IMR-90 (cell line): ENCODE data around the gene DCN. TPM values are rescaled to one million over a fixed set of nuclear protein-coding genes. Genes with fewer than 3 reads are reported as not detected.

ENCODE experiments used
- ATAC-seq: fragments of 200-7000 bp; cut with Tn5 transposase; 2 replicates; pipeline ENCODE4 v1.9.1; 2020; ENCODE audit warnings: low read depth, mild to moderate bottlenecking, moderate library complexity
- BruUV-seq: library from RNA; stranded (reverse); fragments of 400-500 nt; replicated peaks from 2 replicates; lab custom pipeline; 2021; lab: Mats Ljungman, UMichigan
- CTCF ChIA-PET: fragments of 300-600 bp; formaldehyde crosslinking; extraction: SDS; loops from one replicate; lab custom pipeline; 2021; ENCODE audit warnings: antibody characterized with exemption; lab: Yijun Ruan, JAX
- POLR2A ChIA-PET: fragments of 300-600 bp; sonication (Branson Sonifier 250); formaldehyde crosslinking; loops from one replicate; lab custom pipeline; 2022; ENCODE audit warnings: antibody characterized with exemption; ENCODE audit not compliant: unreplicated experiment; lab: Charles Lee
- DNase-seq: peaks from one replicate; pipeline ENCODE4 v3.0.0; 2013
- H2AFZ ChIP-seq: replicated peaks from 2 replicates; pipeline ENCODE3; 2013; ENCODE audit warnings: low read length, mild to moderate bottlenecking; ENCODE audit not compliant: poor library complexity
- H2AK5ac ChIP-seq: 2 replicates; pipeline ENCODE4 v1.6.1; 2013; ENCODE audit warnings: low read depth, low read length, inconsistent platforms
- H2AK9ac ChIP-seq: replicated peaks from 2 replicates; pipeline ENCODE3; 2013; ENCODE audit warnings: mild to moderate bottlenecking, low read depth, low read length, moderate library complexity; ENCODE audit not compliant: poor library complexity
- H2BK120ac ChIP-seq: 2 replicates; pipeline ENCODE4 v1.6.1; 2013; ENCODE audit warnings: low read depth, low read length, inconsistent platforms
- H2BK15ac ChIP-seq: 3 replicates; pipeline ENCODE4 v1.6.1; 2013; ENCODE audit warnings: low read depth, low read length, inconsistent platforms
- H2BK20ac ChIP-seq: 2 replicates; pipeline ENCODE4 v1.6.1; 2013; ENCODE audit warnings: low read depth, mild to moderate bottlenecking, inconsistent platforms, low read length, moderate library complexity
- H2BK5ac ChIP-seq: 2 replicates; pipeline ENCODE4 v1.6.1; 2013; ENCODE audit warnings: mild to moderate bottlenecking, low read depth, low read length, inconsistent platforms; ENCODE audit not compliant: poor library complexity, severe bottlenecking
- H3K14ac ChIP-seq: replicated peaks from 2 replicates; pipeline ENCODE4 v1.6.1; 2013; ENCODE audit warnings: low read depth, low read length, inconsistent platforms
- H3K18ac ChIP-seq: 2 replicates; pipeline ENCODE4 v1.6.1; 2013; ENCODE audit warnings: low read depth, low read length, control low read depth
- H3K23ac ChIP-seq: 2 replicates; pipeline ENCODE4 v1.6.1; 2013; ENCODE audit warnings: low read depth, low read length, inconsistent platforms
- H3K27ac ChIP-seq: 2 replicates; pipeline ENCODE4 v1.5.1; 2013; ENCODE audit warnings: mild to moderate bottlenecking, control low read depth, low read length; ENCODE audit not compliant: insufficient read depth
- H3K27me3 ChIP-seq: 2 replicates; pipeline ENCODE4 v1.6.1; 2013; ENCODE audit warnings: low read length; ENCODE audit not compliant: control insufficient read depth, insufficient read depth
- H3K36me3 ChIP-seq: 2 replicates; pipeline ENCODE4 v1.6.1; 2013; ENCODE audit warnings: low read length, mixed read lengths; ENCODE audit not compliant: control insufficient read depth, insufficient read depth
- H3K4ac ChIP-seq: 2 replicates; pipeline ENCODE4 v1.6.1; 2013; ENCODE audit warnings: low read depth, low read length, inconsistent platforms
- H3K4me1 ChIP-seq: 2 replicates; pipeline ENCODE4 v1.6.1; 2013; ENCODE audit warnings: low read length, mixed read lengths; ENCODE audit not compliant: control insufficient read depth, insufficient read depth
- H3K4me2 ChIP-seq: 2 replicates; pipeline ENCODE4 v1.6.1; 2013; ENCODE audit warnings: low read depth, mild to moderate bottlenecking, control low read depth, low read length, moderate library complexity
- H3K4me3 ChIP-seq: 2 replicates; pipeline ENCODE4 v1.5.1; 2013; ENCODE audit warnings: low read depth, mild to moderate bottlenecking, control low read depth, low read length, moderate library complexity; ENCODE audit not compliant: insufficient read depth
- H3K56ac ChIP-seq: 2 replicates; pipeline ENCODE4 v1.6.1; 2013; ENCODE audit warnings: low read length, inconsistent platforms; ENCODE audit not compliant: insufficient read depth; ENCODE audit errors: extremely low read depth
- H3K79me1 ChIP-seq, 2 experiments: 2 replicates each; pipeline ENCODE4 v1.6.1; 2013; ENCODE audit warnings: low read length in 2 of 2, inconsistent platforms in 1 of 2, low read depth in 1 of 2
- H3K9ac ChIP-seq: 2 replicates; pipeline ENCODE4 v1.6.1; 2013; ENCODE audit warnings: low read depth, low read length, control low read depth
- H3K9me1 ChIP-seq: 2 replicates; pipeline ENCODE4 v1.6.1; 2013; ENCODE audit warnings: low read length, inconsistent platforms; ENCODE audit not compliant: insufficient read depth
- H3K9me3 ChIP-seq: 2 replicates; pipeline ENCODE4 v1.6.1; 2013; ENCODE audit warnings: low read length; ENCODE audit not compliant: control insufficient read depth, insufficient read depth
- H4K20me1 ChIP-seq: 2 replicates; pipeline ENCODE4 v1.6.1; 2013; ENCODE audit warnings: low read length, inconsistent platforms; ENCODE audit not compliant: insufficient read depth
- H4K5ac ChIP-seq: 2 replicates; pipeline ENCODE4 v1.6.1; 2013; ENCODE audit warnings: mild to moderate bottlenecking, low read depth, low read length, control low read depth
- H4K8ac ChIP-seq, 2 experiments: 2 replicates each; pipeline ENCODE4 v1.6.1; 2013; ENCODE audit warnings: low read depth in 2 of 2, low read length in 2 of 2, control low read depth in 1 of 2, inconsistent platforms in 1 of 2
- H4K91ac ChIP-seq: 2 replicates; pipeline ENCODE4 v1.6.1; 2013; ENCODE audit warnings: low read depth, low read length, inconsistent platforms; ENCODE audit not compliant: insufficient read depth
- BHLHE40 ChIP-seq: fragments of 150-350 bp; IDR thresholded peaks from 2 replicates; pipeline ENCODE4 v1.6.1; 2016; ENCODE audit warnings: mild to moderate bottlenecking, low read depth, low read length
- CEBPB ChIP-seq: IDR thresholded peaks from 2 replicates; pipeline ENCODE4 v1.6.1; 2012; ENCODE audit warnings: low read depth, low read length, improper control_type of control experiment
- CHD1 ChIP-seq: IDR thresholded peaks from 2 replicates; pipeline ENCODE4 v1.6.1; 2012; ENCODE audit warnings: low read depth, low read length, improper control_type of control experiment
- CTCF ChIP-seq: conservative IDR thresholded peaks from 2 replicates; pipeline ENCODE4 v1.5.1; 2012; ENCODE audit warnings: mild to moderate bottlenecking, low read depth, low read length, improper control_type of control experiment
- ELK1 ChIP-seq: fragments of 150-350 bp; IDR thresholded peaks from 2 replicates; pipeline ENCODE4 v1.6.1; 2016; ENCODE audit warnings: low read depth, mild to moderate bottlenecking, low read length, moderate library complexity, borderline replicate concordance
- FOS ChIP-seq: fragments of 150-350 bp; IDR thresholded peaks from 2 replicates; pipeline ENCODE4 v1.6.1; 2016; ENCODE audit warnings: low read depth, low read length
- MAZ ChIP-seq: IDR thresholded peaks from 2 replicates; pipeline ENCODE4 v1.6.1; 2012; ENCODE audit warnings: low read depth, mild to moderate bottlenecking, low read length, improper control_type of control experiment, moderate library complexity, borderline replicate concordance
- NFE2L2 ChIP-seq: fragments of 150-350 bp; IDR thresholded peaks from 2 replicates; pipeline ENCODE4 v1.6.1; 2016; ENCODE audit warnings: low read depth, mild to moderate bottlenecking, low read length
- POLR2A ChIP-seq: IDR thresholded peaks from 2 replicates; pipeline ENCODE4 v1.6.1; 2012; ENCODE audit warnings: mild to moderate bottlenecking, low read depth, low read length
- RAD21 ChIP-seq: IDR thresholded peaks from 2 replicates; pipeline ENCODE4 v1.6.1; 2012; ENCODE audit warnings: low read length, improper control_type of control experiment
- RCOR1 ChIP-seq: IDR thresholded peaks from 2 replicates; pipeline ENCODE4 v1.6.1; 2012; ENCODE audit warnings: mild to moderate bottlenecking, low read length, improper control_type of control experiment; ENCODE audit not compliant: insufficient replicate concordance
- RFX5 ChIP-seq: IDR thresholded peaks from 2 replicates; pipeline ENCODE4 v1.8.0; 2012; ENCODE audit warnings: low read depth, mild to moderate bottlenecking, low read length, moderate library complexity
- SMC3 ChIP-seq: fragments of 150-350 bp; IDR thresholded peaks from 2 replicates; pipeline ENCODE4 v1.6.1; 2016; ENCODE audit warnings: low read depth, mild to moderate bottlenecking, antibody characterized with exemption, low read length, moderate library complexity
- WGBS, 2 experiments: methylation state at CpG; one replicate each; pipeline versions ENCODE4 v1.1.5 to v1.1.7; 2013; ENCODE audit warnings: missing lambda C conversion rate in 2 of 2; ENCODE audit not compliant: insufficient read length in 1 of 2; ENCODE audit errors: extremely low coverage in 2 of 2; 5-methylcytosine and 5-hydroxymethylcytosine counted together
- dilution Hi-C: fragments of 300-500 bp; cut with HindIII; formaldehyde crosslinking; loops from one replicate; pipeline ENCODE4 v1.14.3; 2018; ENCODE audit warnings: low sequenced_read_pairs; ENCODE audit not compliant: unreplicated experiment
- in situ Hi-C: fragments of 300-500 bp; cut with MboI; formaldehyde crosslinking; loops from 3 replicates; pipeline ENCODE4 v1.14.3; 2019; ENCODE audit warnings: low sequenced_read_pairs, inconsistent platforms, mixed read lengths
- intact Hi-C: fragments of 100-400 bp; cut with micrococcal nuclease; formaldehyde crosslinking; loops from 2 replicates; pipeline ENCODE4 v1.10.0; 2022
- polyA plus RNA-seq, 3 experiments: library from polyadenylated mRNA; depleted of rRNA; stranded (reverse); fragments of >200 nt; gene quantifications; 2 replicates each; pipeline ENCODE4 v1.2.3, GENCODE V29; 2012; ENCODE audit warnings: low replicate concordance in 1 of 3
- total RNA-seq: library from RNA; depleted of rRNA; stranded (reverse); fragments of >200 nt; gene quantifications from 2 replicates; pipeline ENCODE4 v1.2.3, GENCODE V29; 2012
- TF ChIP-seq, protein P1 (sequence below): fragments of 150-350 bp; IDR thresholded peaks from 2 replicates; pipeline ENCODE4 v1.6.1; 2017; ENCODE audit warnings: mild to moderate bottlenecking, antibody characterized with exemption, low read length, low read depth

The DCN gene
- total and polyA plus RNA-seq, 2 of the 4 experiments (the other 2 are of a cell fraction): 241 to 965 TPM

GRCh38 chr12:91154131-91154530 lies 28.5 kb downstream of the DCN start:
- Histone ChIP-seq H3K27me3 (no peaks in the 10 kb centered on the region), H2BK5ac (no peak overlapping the region), H2BK20ac (no peak overlapping the region), H4K20me1 (no peaks in the 10 kb centered on the region), H3K9me3 (peaks cover 4% of the 10 kb centered on the region), H3K18ac (no peak overlapping the region), H4K8ac (no peak overlapping the region), H4K5ac (no peak overlapping the region), H3K56ac (no peak overlapping the region), H3K23ac (no peak overlapping the region), H2AK5ac (no peak overlapping the region), H3K79me1 (peaks cover 10 to 15% of the 10 kb centered on the region in 2 experiments), H4K91ac (no peak overlapping the region), H3K4me2 (no peak overlapping the region), H3K27ac (no peak overlapping the region), H3K4ac (no peak overlapping the region), H2AFZ (no peak overlapping the region), H2BK120ac (no peak overlapping the region), H3K36me3 (peaks cover 75% of the 10 kb centered on the region), H3K9ac (no peak overlapping the region), H3K4me3 (no peak overlapping the region), H2BK15ac (no peak overlapping the region), H3K9me1 (0 out of 2 replicates have a peak, but pooled peaks cover 4% of the 10 kb centered on the region), H2AK9ac (no peak overlapping the region), H3K14ac (no peak overlapping the region), H3K4me1 (no peaks in the 10 kb centered on the region)
- no peak for TF ChIP-seq RCOR1
- TF ChIP-seq POLR2A: no peak
- no peak for TF ChIP-seq RFX5
- TF ChIP-seq NFE2L2: no peak
- TF ChIP-seq RAD21: no peak
- no peak for TF ChIP-seq BHLHE40
- TF ChIP-seq FOS: no peak
- no peak for TF ChIP-seq MAZ
- no peak for TF ChIP-seq SMC3
- no peak for TF ChIP-seq ELK1
- TF ChIP-seq CEBPB: no peak
- TF ChIP-seq, protein P1, sequence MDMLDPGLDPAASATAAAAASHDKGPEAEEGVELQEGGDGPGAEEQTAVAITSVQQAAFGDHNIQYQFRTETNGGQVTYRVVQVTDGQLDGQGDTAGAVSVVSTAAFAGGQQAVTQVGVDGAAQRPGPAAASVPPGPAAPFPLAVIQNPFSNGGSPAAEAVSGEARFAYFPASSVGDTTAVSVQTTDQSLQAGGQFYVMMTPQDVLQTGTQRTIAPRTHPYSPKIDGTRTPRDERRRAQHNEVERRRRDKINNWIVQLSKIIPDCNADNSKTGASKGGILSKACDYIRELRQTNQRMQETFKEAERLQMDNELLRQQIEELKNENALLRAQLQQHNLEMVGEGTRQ: no peak
- TF ChIP-seq CHD1: no peak
- no peak for TF ChIP-seq CTCF
- dilution Hi-C loops: no loop called here
- ChIA-PET POLR2A (no interaction called here), CTCF (interaction anchor here (0.6 kb wide), 1 partner anchor 35 kb away, joined by 3 read pairs; no protein-coding TSS in a partner anchor)
- in situ Hi-C loops: no loop called here
- no TSS peak for BruUV-seq
- intact Hi-C loops: no loop called here
- no CpG with 5 or more reads among the region's 3 CpGs for WGBS, 2 experiments
- DNase-seq (no peak), ATAC-seq (no peak)
